Activated CD4-positive, alpha-beta T cell treated with anti-CD3 and anti-CD28 coated beads, Interleukin-2, amount 10 ng/mL, durations not matched to agents 7 days and 5 days (primary cell): Measurements from ENCODE around the gene EAF1. TPM values are rescaled to one million over a fixed set of nuclear protein-coding genes. Genes with fewer than 3 reads are reported as not detected.

Experiments
- CTCF ChIA-PET: fragments of 350-600 bp; sonication (Branson Sonifier 250); formaldehyde crosslinking; loops from one replicate; lab custom pipeline; 2021; ENCODE audit warnings: antibody characterized with exemption; lab: Charles Lee
- POLR2A ChIA-PET: fragments of 350-600 bp; sonication (Branson Sonifier 250); formaldehyde crosslinking; loops from one replicate; lab custom pipeline; 2021; ENCODE audit warnings: antibody characterized with exemption; lab: Charles Lee
- DNase-seq: peaks from one replicate; pipeline ENCODE4 v3.0.0-alpha.2; 2020
- H3K27ac Mint-ChIP-seq: one replicate; pipeline ENCODE4 v1.8.0; 2021; ENCODE audit warnings: mild to moderate bottlenecking, moderate library complexity, mixed read lengths
- H3K27me3 Mint-ChIP-seq: one replicate; pipeline ENCODE4 v1.8.0; 2021; ENCODE audit warnings: mixed read lengths
- H3K36me3 Mint-ChIP-seq: one replicate; pipeline ENCODE4 v1.8.0; 2021; ENCODE audit warnings: low read depth, mixed read lengths
- H3K4me1 Mint-ChIP-seq: one replicate; pipeline ENCODE4 v1.8.0; 2021; ENCODE audit warnings: mixed read lengths
- H3K4me3 Mint-ChIP-seq: one replicate; pipeline ENCODE4 v1.8.0; 2021; ENCODE audit warnings: mild to moderate bottlenecking, moderate library complexity, mixed read lengths
- H3K9me3 Mint-ChIP-seq: one replicate; pipeline ENCODE4 v1.8.0; 2021; ENCODE audit warnings: mixed read lengths
- total RNA-seq, 2 experiments: library from RNA; stranded (reverse); gene quantifications; one replicate each; pipeline ENCODE4 v1.2.3, GENCODE V29; 2021

EAF1 gene
- total RNA-seq, 2 experiments from 2014 or later = 30.6 to 32.5 TPM

DNA sequence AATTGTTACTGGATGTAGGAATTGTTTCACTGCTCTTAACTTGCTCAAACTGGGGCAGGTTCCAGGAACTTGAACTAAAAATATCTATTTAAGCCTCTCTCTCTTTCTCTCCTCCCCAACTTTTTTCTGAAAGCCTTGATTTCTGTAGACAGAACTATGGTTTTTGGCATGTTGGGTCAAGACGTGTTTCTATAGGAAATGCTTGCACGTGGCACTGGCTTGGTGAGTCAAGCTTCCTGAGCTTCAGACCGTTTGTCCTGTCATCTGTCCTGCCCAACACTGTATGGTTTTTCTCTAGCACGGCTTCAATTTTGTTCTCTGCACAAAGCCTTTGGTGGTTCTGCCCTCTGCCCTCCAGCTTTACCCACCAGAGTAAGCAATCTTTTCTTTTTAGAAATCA lies 13.5 kb downstream of the EAF1 start:
- no peaks in the 10 kb centered on the region for H3K27me3 Mint-ChIP-seq
- no peak overlapping the region for H3K4me3 Mint-ChIP-seq
- H3K9me3 Mint-ChIP-seq = no peaks in the 10 kb centered on the region
- H3K27ac Mint-ChIP-seq = no peak overlapping the region
- H3K36me3 Mint-ChIP-seq = peaks cover 84% of the 10 kb centered on the region
- peaks cover 23% of the 10 kb centered on the region for H3K4me1 Mint-ChIP-seq
- no peak for DNase-seq
- ChIA-PET POLR2A (no interaction called here), CTCF (interaction anchor here (1.4 kb wide), 1 partner anchor 10 kb away, joined by 3 read pairs; no protein-coding TSS in a partner anchor)

GRCh38 chr3:15443826-15444524 lies 16.6 kb downstream of the EAF1 start:
- Mint-ChIP-seq H3K36me3 (peaks cover 55% of the 10 kb centered on the region), H3K4me3 (no peak overlapping the region), H3K9me3 (no peaks in the 10 kb centered on the region), H3K27ac (no peak overlapping the region), H3K4me1 (peaks cover 21% of the 10 kb centered on the region), H3K27me3 (no peaks in the 10 kb centered on the region)
- ChIA-PET CTCF (interaction anchor here (0.8 to 1.0 kb wide), 2 partner anchors 14 to 186 kb away, joined by 5 read pairs; no protein-coding TSS in a partner anchor), POLR2A (interaction anchor here (0.8 kb wide), 1 partner anchor 850 kb away, joined by 3 read pairs; no protein-coding TSS in a partner anchor)
- DNase-seq = no peak

GRCh38 chr3:15449489-15450224 lies 22.3 kb downstream of the EAF1 start:
- CTCF ChIA-PET = interaction anchor here (1.6 kb wide), 1 partner anchor 19 kb away, joined by 3 read pairs; no protein-coding TSS in a partner anchor

GRCh38 chr3:15450438-15451215 lies 23.2 kb downstream of the EAF1 start:
- no peak for DNase-seq
- no peaks in the 10 kb centered on the region for H3K27me3 Mint-ChIP-seq
- H3K9me3 Mint-ChIP-seq = no peaks in the 10 kb centered on the region
- ChIA-PET CTCF (interaction anchor here (1.1 to 1.2 kb wide), 2 partner anchors 20 to 175 kb away, joined by 3 read pairs; no protein-coding TSS in a partner anchor), POLR2A (no interaction called here)
- H3K27ac Mint-ChIP-seq = no peak overlapping the region
- H3K4me1 Mint-ChIP-seq = peaks cover 2% of the 10 kb centered on the region
- no peak overlapping the region for H3K4me3 Mint-ChIP-seq
- peaks cover 6% of the 10 kb centered on the region for H3K36me3 Mint-ChIP-seq

More at GRCh38 chr3:15449489-15450224, 22.3 kb downstream of the EAF1 start:
- Mint-ChIP-seq H3K4me3 (no peak overlapping the region), H3K9me3 (no peaks in the 10 kb centered on the region), H3K27me3 (no peaks in the 10 kb centered on the region), H3K4me1 (peaks cover 2% of the 10 kb centered on the region), H3K27ac (no peak overlapping the region), H3K36me3 (peaks cover 12% of the 10 kb centered on the region)
- no peak for DNase-seq
- POLR2A ChIA-PET = no interaction called here

DNA sequence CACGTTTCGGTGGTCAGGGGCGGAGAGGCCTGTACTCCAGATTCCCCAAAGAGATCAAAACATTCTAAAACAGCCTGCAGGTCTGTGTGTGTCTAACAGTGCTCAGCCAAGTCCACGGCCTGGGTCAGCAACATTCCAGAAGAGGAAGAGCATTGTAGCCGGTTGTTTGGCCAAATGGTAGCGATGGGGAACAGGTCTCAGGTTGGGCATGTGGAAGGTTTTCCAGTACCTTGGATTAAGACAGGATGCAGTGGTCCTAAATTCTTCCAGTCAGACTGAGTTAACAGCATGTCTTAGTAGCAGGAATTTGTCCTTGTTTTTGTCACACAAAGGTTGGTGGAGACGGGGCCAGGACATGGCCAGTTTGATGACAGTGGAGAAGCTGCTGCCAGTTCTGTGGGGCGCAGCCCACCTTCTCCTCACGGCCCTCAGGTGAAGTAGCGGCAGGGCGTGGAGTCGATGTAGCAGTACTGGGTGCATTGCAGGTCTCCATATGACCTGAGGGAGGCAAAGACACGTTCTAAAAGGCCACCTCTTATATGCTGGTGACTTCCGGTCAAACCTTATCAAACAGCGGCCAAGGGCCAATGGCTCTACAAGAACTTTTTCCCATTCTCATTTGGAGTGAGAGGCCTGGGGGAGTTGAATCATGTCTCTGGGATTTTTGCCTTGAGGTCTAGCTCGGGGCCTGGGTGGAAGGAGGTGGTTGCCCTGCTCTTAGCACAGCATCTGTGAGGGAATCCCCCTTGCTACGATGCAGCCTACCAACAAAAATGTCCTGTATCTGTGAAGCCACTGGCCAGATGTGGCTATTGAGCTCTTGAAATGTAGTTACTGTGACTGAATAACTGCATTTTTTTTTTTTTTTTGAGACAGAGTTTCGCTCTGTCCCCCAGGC lies 24.1 kb downstream of the EAF1 start:
- ChIA-PET POLR2A (no interaction called here), CTCF (interaction anchor here (0.6 to 1.2 kb wide), 5 partner anchors 21 to 176 kb away, joined by 3 to 5 read pairs (median 3); no protein-coding TSS in a partner anchor)
- Mint-ChIP-seq H3K4me1 (peaks cover 2% of the 10 kb centered on the region), H3K4me3 (no peak overlapping the region), H3K27ac (no peak overlapping the region), H3K9me3 (no peaks in the 10 kb centered on the region), H3K36me3 (peaks cover 4% of the 10 kb centered on the region), H3K27me3 (no peaks in the 10 kb centered on the region)
- DNase-seq = no peak

DNA sequence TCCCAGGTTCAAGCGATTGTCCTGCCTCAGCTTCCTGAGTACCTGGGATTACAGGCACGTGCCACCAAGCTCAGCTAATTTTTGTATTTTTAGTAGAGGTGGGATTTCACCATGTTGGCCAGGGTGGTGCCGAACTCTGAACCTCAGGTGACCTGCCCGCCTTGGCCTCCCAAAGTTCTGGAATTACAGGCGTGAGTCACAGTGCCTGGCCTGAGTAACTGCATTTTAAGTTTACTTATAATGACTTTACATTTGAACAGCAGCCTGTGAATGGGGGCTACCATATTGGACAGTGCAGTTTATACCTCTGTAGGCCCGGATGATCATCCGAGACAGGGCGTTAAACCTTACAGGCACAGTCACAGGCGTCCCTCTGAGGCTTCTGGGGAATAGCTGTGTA lies 24.8 kb downstream of the EAF1 start:
- Mint-ChIP-seq H3K36me3 (peaks cover 4% of the 10 kb centered on the region), H3K9me3 (no peaks in the 10 kb centered on the region), H3K27me3 (no peaks in the 10 kb centered on the region), H3K4me1 (peaks cover 2% of the 10 kb centered on the region), H3K27ac (no peak overlapping the region), H3K4me3 (no peak overlapping the region)
- ChIA-PET CTCF (interaction anchor here (0.6 kb wide), 1 partner anchor 24 kb away, joined by 3 read pairs; no protein-coding TSS in a partner anchor), POLR2A (no interaction called here)
- DNase-seq = no peak

GRCh38 chr3:15452961-15453360 lies 25.6 kb downstream of the EAF1 start:
- Mint-ChIP-seq H3K27ac (no peak overlapping the region), H3K4me1 (peaks cover 2% of the 10 kb centered on the region), H3K27me3 (no peaks in the 10 kb centered on the region), H3K36me3 (peaks cover 4% of the 10 kb centered on the region), H3K4me3 (no peak overlapping the region), H3K9me3 (no peaks in the 10 kb centered on the region)
- CTCF ChIA-PET = interaction anchor here (1.0 to 1.5 kb wide), 2 partner anchors 14 to 16 kb away, joined by 3 to 6 read pairs; no protein-coding TSS in a partner anchor
- POLR2A ChIA-PET = no interaction called here
- no peak for DNase-seq

DNA sequence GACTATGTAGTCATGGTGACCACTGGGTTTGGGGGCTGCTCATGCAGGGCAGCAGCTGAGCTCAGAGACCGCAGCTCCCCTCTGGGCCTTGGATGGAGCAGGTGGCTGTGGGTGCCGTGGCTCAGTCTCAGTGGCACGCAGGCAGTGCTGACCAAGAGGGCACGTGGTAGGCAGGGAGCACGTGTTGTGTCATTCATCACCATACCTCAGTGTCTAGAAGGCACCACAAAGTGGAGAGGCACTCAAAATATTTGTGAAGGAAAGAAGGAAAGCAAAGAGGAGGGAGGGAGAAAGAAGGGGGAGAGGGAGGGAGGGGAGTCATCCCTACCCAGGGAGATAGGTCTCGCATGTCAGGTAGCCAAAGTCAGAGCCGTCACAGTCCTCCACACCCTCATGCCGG lies 26.1 kb downstream of the EAF1 start:
- Mint-ChIP-seq H3K4me3 (no peak overlapping the region), H3K4me1 (peaks cover 6% of the 10 kb centered on the region), H3K9me3 (peaks cover 3% of the 10 kb centered on the region), H3K27ac (no peak overlapping the region), H3K36me3 (peaks cover 7% of the 10 kb centered on the region), H3K27me3 (no peaks in the 10 kb centered on the region)
- ChIA-PET POLR2A (no interaction called here), CTCF (interaction anchor here (1.0 to 1.5 kb wide), 2 partner anchors 13 to 15 kb away, joined by 3 to 6 read pairs; no protein-coding TSS in a partner anchor)
- no peak for DNase-seq

- CTCF ChIA-PET = interaction anchor here (1.0 to 1.5 kb wide), 2 partner anchors 13 to 17 kb away, joined by 3 to 6 read pairs; no protein-coding TSS in a partner anchor
- peaks cover 3% of the 10 kb centered on the region for H3K9me3 Mint-ChIP-seq
- POLR2A ChIA-PET = no interaction called here
- no peaks in the 10 kb centered on the region for H3K27me3 Mint-ChIP-seq
- DNase-seq = no peak
- H3K36me3 Mint-ChIP-seq = peaks cover 7% of the 10 kb centered on the region
- H3K27ac Mint-ChIP-seq = no peak overlapping the region
- H3K4me1 Mint-ChIP-seq = peaks cover 6% of the 10 kb centered on the region
- H3K4me3 Mint-ChIP-seq = no peak overlapping the region
Observed at GRCh38 chr3:15453991-15454625, 26.7 kb downstream of the EAF1 start.

GRCh38 chr3:15454965-15455364 lies 27.6 kb downstream of the EAF1 start:
- POLR2A ChIA-PET = no interaction called here
- Mint-ChIP-seq H3K4me3 (no peak overlapping the region), H3K9me3 (peaks cover 3% of the 10 kb centered on the region), H3K4me1 (peaks cover 4% of the 10 kb centered on the region), H3K27ac (no peak overlapping the region), H3K36me3 (peaks cover 7% of the 10 kb centered on the region), H3K27me3 (no peaks in the 10 kb centered on the region)
- DNase-seq = no peak
- CTCF ChIA-PET = interaction anchor here (1.0 to 1.9 kb wide), 2 partner anchors 11 to 16 kb away, joined by 3 to 4 read pairs; no protein-coding TSS in a partner anchor

DNA sequence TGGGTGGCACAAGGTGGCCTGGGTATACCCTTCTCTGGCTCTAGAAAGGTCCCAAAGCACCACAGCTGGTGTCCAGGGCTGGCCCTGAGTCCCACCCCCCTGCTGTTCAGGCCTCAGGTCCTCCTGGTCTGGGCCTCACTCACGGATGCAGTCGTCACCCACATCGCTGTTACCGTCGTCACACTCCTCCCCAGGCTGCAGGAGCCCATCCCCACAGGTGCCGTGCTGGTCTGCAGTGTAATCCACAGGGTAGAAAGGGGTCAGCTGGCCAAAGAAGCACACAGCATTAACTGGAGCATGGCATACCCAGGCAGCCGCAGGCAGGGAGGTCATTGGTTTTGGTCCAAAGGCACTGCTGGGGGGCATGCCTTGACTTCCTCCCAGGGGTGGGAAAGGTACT lies 28.4 kb downstream of the EAF1 start:
- peaks cover 3% of the 10 kb centered on the region for H3K9me3 Mint-ChIP-seq
- H3K4me1 Mint-ChIP-seq = peaks cover 12% of the 10 kb centered on the region
- DNase-seq = no peak
- ChIA-PET CTCF (interaction anchor here (1.9 kb wide), 1 partner anchor 11 kb away, joined by 4 read pairs; no protein-coding TSS in a partner anchor), POLR2A (no interaction called here)
- peaks cover 4% of the 10 kb centered on the region for H3K36me3 Mint-ChIP-seq
- no peak overlapping the region for H3K4me3 Mint-ChIP-seq
- H3K27me3 Mint-ChIP-seq = no peaks in the 10 kb centered on the region
- H3K27ac Mint-ChIP-seq = no peak overlapping the region
